Measurements from ENCODE around the gene FA2H.

FA2H gene

DNA sequence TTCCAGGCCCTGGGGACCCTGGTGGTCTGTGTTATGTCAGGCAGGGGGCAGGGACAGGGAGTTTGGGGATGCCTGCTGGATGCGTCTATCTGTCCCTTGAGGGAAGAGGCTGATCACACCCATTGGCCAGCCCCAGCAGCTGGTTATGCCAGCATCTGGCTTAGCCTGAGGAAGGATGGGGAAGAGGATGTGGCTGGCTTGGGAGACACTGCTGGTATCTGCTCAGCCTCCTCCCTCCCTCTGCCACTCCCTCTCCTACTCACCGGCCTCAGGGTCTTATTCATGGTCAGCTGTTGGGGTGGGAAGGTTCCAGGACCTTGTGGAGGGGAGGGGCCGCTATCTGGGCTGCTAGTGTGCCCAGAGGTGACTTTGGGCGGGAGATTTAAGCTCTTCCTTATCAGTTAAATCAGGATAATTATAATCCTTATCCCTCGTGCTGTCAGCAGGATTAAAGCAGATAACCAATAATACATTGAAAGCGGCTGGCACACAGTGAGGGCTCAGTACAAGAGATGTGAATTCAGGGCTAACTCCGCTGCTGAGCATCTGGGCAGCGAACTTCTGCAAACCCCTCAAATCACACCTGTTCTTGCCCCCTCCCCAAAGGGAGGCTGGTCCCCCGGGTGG is 38.0 kb downstream of the FA2H start:
- ChIA-PET POLR2A (no interaction called here), CTCF (interaction anchor here (1.3 kb wide), 1 partner anchor 28 kb away, joined by 3 read pairs; no protein-coding TSS in a partner anchor)
- TF ChIP-seq, protein P1, sequence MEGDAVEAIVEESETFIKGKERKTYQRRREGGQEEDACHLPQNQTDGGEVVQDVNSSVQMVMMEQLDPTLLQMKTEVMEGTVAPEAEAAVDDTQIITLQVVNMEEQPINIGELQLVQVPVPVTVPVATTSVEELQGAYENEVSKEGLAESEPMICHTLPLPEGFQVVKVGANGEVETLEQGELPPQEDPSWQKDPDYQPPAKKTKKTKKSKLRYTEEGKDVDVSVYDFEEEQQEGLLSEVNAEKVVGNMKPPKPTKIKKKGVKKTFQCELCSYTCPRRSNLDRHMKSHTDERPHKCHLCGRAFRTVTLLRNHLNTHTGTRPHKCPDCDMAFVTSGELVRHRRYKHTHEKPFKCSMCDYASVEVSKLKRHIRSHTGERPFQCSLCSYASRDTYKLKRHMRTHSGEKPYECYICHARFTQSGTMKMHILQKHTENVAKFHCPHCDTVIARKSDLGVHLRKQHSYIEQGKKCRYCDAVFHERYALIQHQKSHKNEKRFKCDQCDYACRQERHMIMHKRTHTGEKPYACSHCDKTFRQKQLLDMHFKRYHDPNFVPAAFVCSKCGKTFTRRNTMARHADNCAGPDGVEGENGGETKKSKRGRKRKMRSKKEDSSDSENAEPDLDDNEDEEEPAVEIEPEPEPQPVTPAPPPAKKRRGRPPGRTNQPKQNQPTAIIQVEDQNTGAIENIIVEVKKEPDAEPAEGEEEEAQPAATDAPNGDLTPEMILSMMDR (IDR thresholded peaks at IDR 0.05; ENCODE audit: control extremely low read depth, extremely low read depth, low read depth, missing control alignments) = no peak
- DNase-seq (ENCODE audit: extremely low spot score) = no peak

DNA sequence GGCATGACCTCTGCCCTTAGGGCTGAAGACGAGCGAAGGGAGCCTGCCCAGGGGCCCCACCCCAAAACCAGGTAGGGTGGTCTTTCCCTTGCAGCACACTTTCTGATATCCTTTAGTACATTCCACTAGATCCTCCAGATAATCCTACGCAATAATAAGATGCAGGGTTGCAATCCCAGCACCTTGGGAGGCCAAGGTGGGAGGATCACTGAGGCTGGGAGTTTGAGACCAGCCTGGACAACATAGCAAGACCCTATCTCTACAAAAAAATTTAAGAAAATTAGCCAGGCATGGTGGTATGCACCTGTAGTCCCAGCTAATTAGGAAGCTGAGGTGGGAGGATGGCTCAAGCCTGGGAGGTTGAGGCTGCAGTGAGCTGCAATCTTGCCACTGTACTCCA is 39.1 kb downstream of the FA2H start:
- ChIA-PET POLR2A (no interaction called here), CTCF (interaction anchor here (0.9 to 1.3 kb wide), 2 partner anchors 9 to 27 kb away, joined by 3 read pairs; no protein-coding TSS in a partner anchor)
- DNase-seq (ENCODE audit: extremely low spot score) = no peak
- TF ChIP-seq, protein P1 (IDR thresholded peaks at IDR 0.05; ENCODE audit: control extremely low read depth, extremely low read depth, low read depth, missing control alignments) = no peak

DNA sequence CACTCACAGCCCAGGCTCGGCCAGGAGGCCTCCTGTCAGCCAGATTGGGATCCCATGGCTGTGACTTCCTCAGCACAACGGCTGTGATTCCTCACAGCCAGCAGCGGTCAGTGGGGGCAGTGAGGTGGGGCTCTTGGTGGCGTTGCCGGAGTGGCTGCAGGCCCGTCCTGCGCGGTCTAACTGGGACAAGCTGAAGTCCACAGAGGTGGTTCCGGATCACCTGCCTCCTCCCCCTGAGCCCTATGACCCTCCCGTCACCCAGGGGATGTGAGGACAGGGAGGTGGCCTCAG is 39.5 kb downstream of the FA2H start:
- ChIA-PET POLR2A (no interaction called here), CTCF (no interaction called here)
- DNase-seq (ENCODE audit: extremely low spot score) = no peak
- TF ChIP-seq, protein P1 (IDR thresholded peaks at IDR 0.05; ENCODE audit: control extremely low read depth, extremely low read depth, low read depth, missing control alignments) = no peak

DNA sequence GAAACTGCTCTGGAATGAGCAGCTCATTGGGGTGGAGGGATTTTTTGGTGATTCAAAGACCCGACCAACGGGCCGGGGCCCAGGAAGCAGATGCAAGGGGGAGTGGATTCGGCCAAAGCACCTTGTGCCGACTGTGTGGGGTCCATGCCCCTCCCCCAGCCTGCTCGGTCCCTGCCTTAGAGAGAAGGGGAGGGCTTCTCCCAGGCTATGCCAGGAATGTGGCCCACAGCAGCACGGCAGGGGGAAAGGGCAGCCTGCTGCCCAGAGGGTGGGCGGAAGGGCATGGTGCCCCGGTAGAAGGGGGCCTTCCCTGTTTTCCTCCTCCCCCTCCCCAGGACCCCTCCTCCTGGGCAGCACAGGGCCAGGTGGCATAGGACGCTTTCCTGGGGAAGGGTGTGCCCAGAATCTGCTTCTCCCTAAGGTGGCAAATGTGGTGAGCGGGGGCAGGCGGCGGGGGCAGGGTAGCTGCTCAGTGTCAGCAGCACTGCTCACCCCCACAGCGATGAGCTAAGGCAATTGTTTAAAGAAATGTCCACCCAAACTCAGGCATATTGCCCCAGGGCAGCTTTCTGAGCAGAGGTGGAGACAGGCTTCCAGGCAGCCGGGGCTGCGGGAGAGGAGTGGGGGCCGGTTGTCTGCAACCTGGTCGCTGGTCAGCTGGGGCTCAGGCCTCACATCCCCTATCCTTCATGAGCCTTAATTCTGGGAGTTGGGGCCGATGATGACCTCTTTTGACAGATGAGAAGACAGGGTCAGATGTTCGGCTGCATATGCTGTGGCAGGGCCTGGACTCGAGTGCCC is 40.1 kb downstream of the FA2H start:
- no peak for DNase-seq (ENCODE audit: extremely low spot score)
- TF ChIP-seq, protein P1 (IDR thresholded peaks at IDR 0.05; ENCODE audit: control extremely low read depth, extremely low read depth, low read depth, missing control alignments) = no peak
- CTCF ChIA-PET = interaction anchor here (1.3 kb wide), 1 partner anchor 25 kb away, joined by 3 read pairs; no protein-coding TSS in a partner anchor
- POLR2A ChIA-PET = no interaction called here

DNA sequence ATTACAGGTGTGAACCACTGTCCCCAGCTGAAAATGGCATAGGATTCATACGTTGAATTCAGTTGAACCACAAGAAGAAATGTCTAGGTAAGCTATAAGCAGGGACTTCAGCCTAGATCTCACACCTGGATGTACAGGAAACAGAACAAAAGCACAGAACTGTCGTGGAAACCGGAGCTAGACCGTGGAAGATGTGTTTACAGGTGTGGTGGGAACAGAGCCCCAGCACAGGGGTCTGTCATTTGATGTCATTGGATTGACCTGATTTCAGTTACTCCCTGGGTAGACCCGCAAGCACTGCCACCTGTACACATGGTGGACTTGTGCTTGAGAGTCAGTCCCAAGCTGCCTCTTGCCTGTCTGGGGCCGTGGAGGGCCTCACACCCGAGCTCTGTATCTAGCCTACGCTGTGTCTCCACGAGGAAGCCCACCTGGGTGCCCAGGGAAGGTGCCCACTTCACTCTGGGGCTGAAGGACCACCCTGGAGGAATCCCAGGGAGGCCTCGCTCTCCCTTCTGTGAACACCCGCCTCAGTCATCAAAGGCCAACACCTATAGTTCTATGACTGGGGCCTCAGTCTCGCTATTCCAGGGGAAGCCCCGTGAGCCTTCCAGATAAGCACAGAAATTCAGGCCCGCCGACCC is 41.8 kb downstream of the FA2H start:
- TF ChIP-seq, protein P1 (IDR thresholded peaks at IDR 0.05; ENCODE audit: control extremely low read depth, extremely low read depth, low read depth, missing control alignments) = no peak
- ChIA-PET CTCF (interaction anchor here (0.8 to 1.5 kb wide), 4 partner anchors 9 to 23 kb away, joined by 3 to 4 read pairs (median 4); no protein-coding TSS in a partner anchor), POLR2A (no interaction called here)
- DNase-seq (ENCODE audit: extremely low spot score) = no peak

DNA sequence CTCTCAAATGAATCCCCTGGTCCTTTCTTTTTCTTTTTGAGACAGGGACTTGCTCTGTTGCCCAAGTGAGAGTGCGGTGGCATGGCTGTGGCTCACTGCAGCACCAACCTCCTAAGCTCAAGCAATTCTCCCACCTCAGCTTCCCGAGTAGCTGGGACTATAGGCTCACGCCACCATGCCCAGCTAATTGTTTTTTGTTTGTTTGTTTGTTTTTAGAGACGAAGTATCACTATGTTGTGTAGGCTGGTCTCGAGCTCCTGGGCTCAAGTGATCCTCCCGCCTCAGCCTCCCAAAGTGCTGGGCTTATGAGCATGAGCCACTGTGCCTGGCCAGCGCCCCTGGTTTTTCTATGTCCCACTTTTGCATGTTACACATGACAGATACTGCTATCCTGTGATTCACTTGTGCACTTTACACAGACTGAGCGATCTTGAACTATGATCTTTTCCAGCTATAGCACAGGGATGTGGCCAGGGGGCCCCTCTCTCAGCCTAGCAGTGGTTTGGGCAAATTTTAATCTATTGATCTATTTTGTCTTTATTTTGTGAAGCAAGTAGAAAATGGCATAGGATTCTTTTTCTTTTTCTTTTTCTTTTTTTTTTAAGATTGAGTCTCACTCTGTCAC is 42.7 kb downstream of the FA2H start:
- DNase-seq (ENCODE audit: extremely low spot score) = no peak
- POLR2A ChIA-PET = no interaction called here
- CTCF ChIA-PET = interaction anchor here (1.1 to 2.2 kb wide), 4 partner anchors 8 to 130 kb away, joined by 4 to 12 read pairs (median 4); no protein-coding TSS in a partner anchor
- TF ChIP-seq, protein P1 (IDR thresholded peaks at IDR 0.05; ENCODE audit: control extremely low read depth, extremely low read depth, low read depth, missing control alignments) = no peak
